ENCODE results near the gene PCBP3. TPM values are rescaled to one million over a fixed set of nuclear protein-coding genes. Genes with fewer than 3 reads are reported as not detected.

Gene PCBP3
- total RNA-seq, 1 experiment from 2014 or later: 10.9 TPM

GRCh38 chr21:45941717-45942546 is 298.4 kb downstream of the PCBP3 start:
- Mint-ChIP-seq H3K9me3 (no peaks in the 10 kb centered on the region), H3K36me3 (ENCODE audit: insufficient read depth in 1 of 3, low read depth in 3 of 3) (no peaks in the 10 kb centered on the region), H3K4me1 (no peaks in the 10 kb centered on the region), H3K27me3 (ENCODE audit: low read depth) (peaks cover 25% of the 10 kb centered on the region), H3K27ac (peak overlapping the region in 1 of 3 experiments; percentile 67; a peak in 1 of 7 replicates), H3K4me3 (no peak overlapping the region; a peak in 1 of 5 replicates)
- H2BK12ac ChIP-seq (ENCODE audit: insufficient read length, low read depth, low read length): no peak overlapping the region
- no peak overlapping the region for H3K9ac ChIP-seq (ENCODE audit: extremely low read depth, insufficient read length, low read length)
- H2BK5ac ChIP-seq (ENCODE audit: insufficient read length, low read length): no peak overlapping the region
- WGBS (ENCODE audit: extremely low coverage, insufficient read length, low lambda C conversion rate): no CpG with 5 or more reads among the region's 32 CpGs
- H4K91ac ChIP-seq (ENCODE audit: insufficient read length, low read depth, low read length): no peak overlapping the region
- no peak overlapping the region for H2BK15ac ChIP-seq (ENCODE audit: low read depth, low read length)
- no peak overlapping the region for H3T11ph ChIP-seq (ENCODE audit: low read length)
- no peak overlapping the region for H4K8ac ChIP-seq (replicated peaks; ENCODE audit: insufficient read length, low read depth, low read length)
- no peaks in the 10 kb centered on the region for H3K79me1 ChIP-seq (ENCODE audit: insufficient read depth, low read depth, low read length, poor library complexity, severe bottlenecking)
- no peak overlapping the region for H3K23ac ChIP-seq (ENCODE audit: insufficient read length, low read depth, low read length)
- no peak overlapping the region for H3K27ac ChIP-seq (ENCODE audit: insufficient read length, low read depth, low read length)
- no peak overlapping the region for H3K14ac ChIP-seq (ENCODE audit: insufficient read depth, low read length)
- H2BK20ac ChIP-seq (ENCODE audit: low read depth, low read length, poor library complexity, severe bottlenecking): no peak overlapping the region
- H3K4ac ChIP-seq (ENCODE audit: low read depth, low read length): no peak overlapping the region
- H3K9me3 ChIP-seq (ENCODE audit: control insufficient read depth, low read depth, low read length): no peaks in the 10 kb centered on the region
- no peaks in the 10 kb centered on the region for H3K23me2 ChIP-seq (ENCODE audit: insufficient read length, low read depth, low read length, poor library complexity, severe bottlenecking)
- no peak overlapping the region for H2BK120ac ChIP-seq (ENCODE audit: low read depth, low read length, poor library complexity, severe bottlenecking)
- no peak for DNase-seq
- no peak for TF ChIP-seq CTCF (conservative IDR thresholded peaks at IDR 0.05)
- no peaks in the 10 kb centered on the region for H3K27me3 ChIP-seq (ENCODE audit: insufficient read depth, low read length)
- no peaks in the 10 kb centered on the region for H3K4me1 ChIP-seq (ENCODE audit: insufficient read depth, low read length)
- H2AK5ac ChIP-seq (ENCODE audit: insufficient read length, low read length): no peak overlapping the region
- H3K4me2 ChIP-seq (ENCODE audit: insufficient read depth, insufficient read length, low read length): no peak overlapping the region
- H2AFZ ChIP-seq (ENCODE audit: low read length): no peak overlapping the region
- no peak overlapping the region for H4K5ac ChIP-seq (ENCODE audit: insufficient read length, low read depth, low read length)
- H3K18ac ChIP-seq (ENCODE audit: insufficient read length, low read depth, low read length): no peak overlapping the region
- no peaks in the 10 kb centered on the region for H4K20me1 ChIP-seq (ENCODE audit: control insufficient read depth, insufficient read depth, insufficient read length)
- no peak overlapping the region for H3K56ac ChIP-seq (ENCODE audit: insufficient read length, low read depth, low read length)
- no peaks in the 10 kb centered on the region for H3K79me2 ChIP-seq (ENCODE audit: insufficient read depth, low read length)
